GM23338 (cell line): ENCODE data around the gene FBXL17.

Experiments used
- CREB1 ChIP-seq: fragments of 250-450 bp; sonication (Bioruptor Pico); IDR thresholded peaks from 2 replicates; pipeline ENCODE4 v1.5.0; 2020; ENCODE audit warnings: low read depth, mild to moderate bottlenecking, moderate library complexity
- EZH2 ChIP-seq: fragments of 200-600 bp; sonication (generic); IDR thresholded peaks from one replicate; pipeline ENCODE4 v1.8.0; 2017; ENCODE audit warnings: antibody characterized with exemption, mild to moderate bottlenecking, low read depth; ENCODE audit not compliant: unreplicated experiment
- EZH2phosphoT487 ChIP-seq: fragments of 200-600 bp; sonication (generic); IDR thresholded peaks from one replicate; pipeline ENCODE4 v1.8.1; 2018; ENCODE audit warnings: antibody characterized with exemption; ENCODE audit not compliant: unreplicated experiment
- JUNB ChIP-seq: IDR thresholded peaks from one replicate; pipeline ENCODE4 v1.6.1; 2016; ENCODE audit warnings: antibody characterized with exemption; ENCODE audit not compliant: unreplicated experiment
- NANOG ChIP-seq: IDR thresholded peaks from 2 replicates; pipeline ENCODE4 v1.6.1; 2016; ENCODE audit warnings: antibody characterized with exemption, borderline replicate concordance
- POLR2AphosphoS5 ChIP-seq: IDR thresholded peaks from 2 replicates; pipeline ENCODE4 v1.6.1; 2016; ENCODE audit warnings: antibody characterized with exemption, low read depth
- STAT1 ChIP-seq: IDR thresholded peaks from one replicate; pipeline ENCODE4 v1.6.1; 2016; ENCODE audit warnings: antibody characterized with exemption; ENCODE audit not compliant: unreplicated experiment
- ZNF114 ChIP-seq: fragments of 250-450 bp; sonication (Bioruptor Pico); IDR thresholded peaks from 2 replicates; pipeline ENCODE4 v1.5.0; 2020; ENCODE audit warnings: mild to moderate bottlenecking, moderate library complexity
- ZNF331 ChIP-seq: fragments of 250-450 bp; sonication (Bioruptor Pico); IDR thresholded peaks from 2 replicates; pipeline ENCODE4 v1.5.0; 2020; ENCODE audit warnings: low read depth, mild to moderate bottlenecking, moderate library complexity
- TF ChIP-seq, protein P1 (sequence below), 2 experiments: fragments of 200-600 bp in 1 of 2; sonication (generic) in 1 of 2; conservative IDR thresholded peaks; 2 replicates each; pipeline versions ENCODE4 v1.5.1 to v1.6.1; 2016 to 2017; ENCODE audit warnings: antibody characterized with exemption in 2 of 2, low read depth in 2 of 2, mild to moderate bottlenecking in 2 of 2, moderate library complexity in 1 of 2
- TF ChIP-seq, protein P2 (sequence below): IDR thresholded peaks from one replicate; pipeline ENCODE4 v1.6.1; 2018; ENCODE audit warnings: antibody characterized with exemption; ENCODE audit not compliant: unreplicated experiment
- TF ChIP-seq, protein P3 (sequence below): fragments of 250-450 bp; sonication (Bioruptor Pico); IDR thresholded peaks from 2 replicates; pipeline ENCODE4 v1.5.0; 2020; ENCODE audit warnings: mild to moderate bottlenecking, moderate library complexity
- TF ChIP-seq, protein P4 (sequence below): IDR thresholded peaks from 2 replicates; pipeline ENCODE4 v1.6.1; 2016; ENCODE audit warnings: antibody characterized with exemption

DNA sequence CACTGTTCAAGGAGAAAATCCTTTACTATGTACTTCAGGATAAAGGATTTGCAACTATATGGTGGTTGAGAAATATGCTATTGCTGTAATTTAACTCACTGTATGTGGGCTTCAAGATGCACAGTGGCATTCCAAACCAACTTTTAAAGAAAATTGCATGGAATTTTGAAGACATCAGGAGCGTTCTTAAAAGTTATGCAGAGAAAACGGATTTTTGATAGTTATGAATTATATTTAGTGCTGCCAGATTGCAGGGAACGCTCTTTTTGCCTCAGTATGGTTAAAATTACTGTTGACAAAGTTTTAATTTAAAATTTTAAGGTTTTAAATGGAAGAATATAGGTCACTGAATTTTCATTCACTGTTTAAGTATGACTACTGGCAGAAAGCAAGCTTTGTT lies 375.1 kb downstream of the FBXL17 start:
- TF ChIP-seq, protein P1, sequence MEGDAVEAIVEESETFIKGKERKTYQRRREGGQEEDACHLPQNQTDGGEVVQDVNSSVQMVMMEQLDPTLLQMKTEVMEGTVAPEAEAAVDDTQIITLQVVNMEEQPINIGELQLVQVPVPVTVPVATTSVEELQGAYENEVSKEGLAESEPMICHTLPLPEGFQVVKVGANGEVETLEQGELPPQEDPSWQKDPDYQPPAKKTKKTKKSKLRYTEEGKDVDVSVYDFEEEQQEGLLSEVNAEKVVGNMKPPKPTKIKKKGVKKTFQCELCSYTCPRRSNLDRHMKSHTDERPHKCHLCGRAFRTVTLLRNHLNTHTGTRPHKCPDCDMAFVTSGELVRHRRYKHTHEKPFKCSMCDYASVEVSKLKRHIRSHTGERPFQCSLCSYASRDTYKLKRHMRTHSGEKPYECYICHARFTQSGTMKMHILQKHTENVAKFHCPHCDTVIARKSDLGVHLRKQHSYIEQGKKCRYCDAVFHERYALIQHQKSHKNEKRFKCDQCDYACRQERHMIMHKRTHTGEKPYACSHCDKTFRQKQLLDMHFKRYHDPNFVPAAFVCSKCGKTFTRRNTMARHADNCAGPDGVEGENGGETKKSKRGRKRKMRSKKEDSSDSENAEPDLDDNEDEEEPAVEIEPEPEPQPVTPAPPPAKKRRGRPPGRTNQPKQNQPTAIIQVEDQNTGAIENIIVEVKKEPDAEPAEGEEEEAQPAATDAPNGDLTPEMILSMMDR (conservative IDR thresholded peaks at IDR 0.05; ENCODE audit: low read depth in 2 of 2) = no peak
- TF ChIP-seq EZH2 = no peak
- no peak for TF ChIP-seq CREB1 (CRISPR knock-in tag)
- TF ChIP-seq EZH2phosphoT487 = no peak
- TF ChIP-seq, protein P2, sequence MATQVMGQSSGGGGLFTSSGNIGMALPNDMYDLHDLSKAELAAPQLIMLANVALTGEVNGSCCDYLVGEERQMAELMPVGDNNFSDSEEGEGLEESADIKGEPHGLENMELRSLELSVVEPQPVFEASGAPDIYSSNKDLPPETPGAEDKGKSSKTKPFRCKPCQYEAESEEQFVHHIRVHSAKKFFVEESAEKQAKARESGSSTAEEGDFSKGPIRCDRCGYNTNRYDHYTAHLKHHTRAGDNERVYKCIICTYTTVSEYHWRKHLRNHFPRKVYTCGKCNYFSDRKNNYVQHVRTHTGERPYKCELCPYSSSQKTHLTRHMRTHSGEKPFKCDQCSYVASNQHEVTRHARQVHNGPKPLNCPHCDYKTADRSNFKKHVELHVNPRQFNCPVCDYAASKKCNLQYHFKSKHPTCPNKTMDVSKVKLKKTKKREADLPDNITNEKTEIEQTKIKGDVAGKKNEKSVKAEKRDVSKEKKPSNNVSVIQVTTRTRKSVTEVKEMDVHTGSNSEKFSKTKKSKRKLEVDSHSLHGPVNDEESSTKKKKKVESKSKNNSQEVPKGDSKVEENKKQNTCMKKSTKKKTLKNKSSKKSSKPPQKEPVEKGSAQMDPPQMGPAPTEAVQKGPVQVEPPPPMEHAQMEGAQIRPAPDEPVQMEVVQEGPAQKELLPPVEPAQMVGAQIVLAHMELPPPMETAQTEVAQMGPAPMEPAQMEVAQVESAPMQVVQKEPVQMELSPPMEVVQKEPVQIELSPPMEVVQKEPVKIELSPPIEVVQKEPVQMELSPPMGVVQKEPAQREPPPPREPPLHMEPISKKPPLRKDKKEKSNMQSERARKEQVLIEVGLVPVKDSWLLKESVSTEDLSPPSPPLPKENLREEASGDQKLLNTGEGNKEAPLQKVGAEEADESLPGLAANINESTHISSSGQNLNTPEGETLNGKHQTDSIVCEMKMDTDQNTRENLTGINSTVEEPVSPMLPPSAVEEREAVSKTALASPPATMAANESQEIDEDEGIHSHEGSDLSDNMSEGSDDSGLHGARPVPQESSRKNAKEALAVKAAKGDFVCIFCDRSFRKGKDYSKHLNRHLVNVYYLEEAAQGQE = no peak
- no peak for TF ChIP-seq POLR2AphosphoS5
- TF ChIP-seq NANOG = no peak
- no peak for TF ChIP-seq JUNB
- no peak for TF ChIP-seq ZNF331 (CRISPR knock-in tag)
- TF ChIP-seq, protein P3, sequence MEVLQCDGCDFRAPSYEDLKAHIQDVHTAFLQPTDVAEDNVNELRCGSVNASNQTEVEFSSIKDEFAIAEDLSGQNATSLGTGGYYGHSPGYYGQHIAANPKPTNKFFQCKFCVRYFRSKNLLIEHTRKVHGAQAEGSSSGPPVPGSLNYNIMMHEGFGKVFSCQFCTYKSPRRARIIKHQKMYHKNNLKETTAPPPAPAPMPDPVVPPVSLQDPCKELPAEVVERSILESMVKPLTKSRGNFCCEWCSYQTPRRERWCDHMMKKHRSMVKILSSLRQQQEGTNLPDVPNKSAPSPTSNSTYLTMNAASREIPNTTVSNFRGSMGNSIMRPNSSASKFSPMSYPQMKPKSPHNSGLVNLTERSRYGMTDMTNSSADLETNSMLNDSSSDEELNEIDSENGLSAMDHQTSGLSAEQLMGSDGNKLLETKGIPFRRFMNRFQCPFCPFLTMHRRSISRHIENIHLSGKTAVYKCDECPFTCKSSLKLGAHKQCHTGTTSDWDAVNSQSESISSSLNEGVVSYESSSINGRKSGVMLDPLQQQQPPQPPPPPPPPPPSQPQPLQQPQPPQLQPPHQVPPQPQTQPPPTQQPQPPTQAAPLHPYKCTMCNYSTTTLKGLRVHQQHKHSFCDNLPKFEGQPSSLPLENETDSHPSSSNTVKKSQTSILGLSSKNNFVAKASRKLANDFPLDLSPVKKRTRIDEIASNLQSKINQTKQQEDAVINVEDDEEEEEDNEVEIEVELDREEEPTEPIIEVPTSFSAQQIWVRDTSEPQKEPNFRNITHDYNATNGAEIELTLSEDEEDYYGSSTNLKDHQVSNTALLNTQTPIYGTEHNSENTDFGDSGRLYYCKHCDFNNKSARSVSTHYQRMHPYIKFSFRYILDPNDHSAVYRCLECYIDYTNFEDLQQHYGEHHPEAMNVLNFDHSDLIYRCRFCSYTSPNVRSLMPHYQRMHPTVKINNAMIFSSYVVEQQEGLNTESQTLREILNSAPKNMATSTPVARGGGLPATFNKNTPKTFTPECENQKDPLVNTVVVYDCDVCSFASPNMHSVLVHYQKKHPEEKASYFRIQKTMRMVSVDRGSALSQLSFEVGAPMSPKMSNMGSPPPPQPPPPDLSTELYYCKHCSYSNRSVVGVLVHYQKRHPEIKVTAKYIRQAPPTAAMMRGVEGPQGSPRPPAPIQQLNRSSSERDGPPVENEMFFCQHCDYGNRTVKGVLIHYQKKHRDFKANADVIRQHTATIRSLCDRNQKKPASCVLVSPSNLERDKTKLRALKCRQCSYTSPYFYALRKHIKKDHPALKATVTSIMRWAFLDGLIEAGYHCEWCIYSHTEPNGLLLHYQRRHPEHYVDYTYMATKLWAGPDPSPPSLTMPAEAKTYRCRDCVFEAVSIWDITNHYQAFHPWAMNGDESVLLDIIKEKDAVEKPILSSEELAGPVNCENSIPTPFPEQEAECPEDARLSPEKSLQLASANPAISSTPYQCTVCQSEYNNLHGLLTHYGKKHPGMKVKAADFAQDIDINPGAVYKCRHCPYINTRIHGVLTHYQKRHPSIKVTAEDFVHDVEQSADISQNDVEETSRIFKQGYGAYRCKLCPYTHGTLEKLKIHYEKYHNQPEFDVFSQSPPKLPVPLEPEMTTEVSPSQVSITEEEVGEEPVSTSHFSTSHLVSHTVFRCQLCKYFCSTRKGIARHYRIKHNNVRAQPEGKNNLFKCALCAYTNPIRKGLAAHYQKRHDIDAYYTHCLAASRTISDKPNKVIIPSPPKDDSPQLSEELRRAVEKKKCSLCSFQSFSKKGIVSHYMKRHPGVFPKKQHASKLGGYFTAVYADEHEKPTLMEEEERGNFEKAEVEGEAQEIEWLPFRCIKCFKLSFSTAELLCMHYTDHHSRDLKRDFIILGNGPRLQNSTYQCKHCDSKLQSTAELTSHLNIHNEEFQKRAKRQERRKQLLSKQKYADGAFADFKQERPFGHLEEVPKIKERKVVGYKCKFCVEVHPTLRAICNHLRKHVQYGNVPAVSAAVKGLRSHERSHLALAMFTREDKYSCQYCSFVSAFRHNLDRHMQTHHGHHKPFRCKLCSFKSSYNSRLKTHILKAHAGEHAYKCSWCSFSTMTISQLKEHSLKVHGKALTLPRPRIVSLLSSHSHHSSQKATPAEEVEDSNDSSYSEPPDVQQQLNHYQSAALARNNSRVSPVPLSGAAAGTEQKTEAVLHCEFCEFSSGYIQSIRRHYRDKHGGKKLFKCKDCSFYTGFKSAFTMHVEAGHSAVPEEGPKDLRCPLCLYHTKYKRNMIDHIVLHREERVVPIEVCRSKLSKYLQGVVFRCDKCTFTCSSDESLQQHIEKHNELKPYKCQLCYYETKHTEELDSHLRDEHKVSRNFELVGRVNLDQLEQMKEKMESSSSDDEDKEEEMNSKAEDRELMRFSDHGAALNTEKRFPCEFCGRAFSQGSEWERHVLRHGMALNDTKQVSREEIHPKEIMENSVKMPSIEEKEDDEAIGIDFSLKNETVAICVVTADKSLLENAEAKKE (CRISPR knock-in tag) = no peak
- TF ChIP-seq, protein P4, sequence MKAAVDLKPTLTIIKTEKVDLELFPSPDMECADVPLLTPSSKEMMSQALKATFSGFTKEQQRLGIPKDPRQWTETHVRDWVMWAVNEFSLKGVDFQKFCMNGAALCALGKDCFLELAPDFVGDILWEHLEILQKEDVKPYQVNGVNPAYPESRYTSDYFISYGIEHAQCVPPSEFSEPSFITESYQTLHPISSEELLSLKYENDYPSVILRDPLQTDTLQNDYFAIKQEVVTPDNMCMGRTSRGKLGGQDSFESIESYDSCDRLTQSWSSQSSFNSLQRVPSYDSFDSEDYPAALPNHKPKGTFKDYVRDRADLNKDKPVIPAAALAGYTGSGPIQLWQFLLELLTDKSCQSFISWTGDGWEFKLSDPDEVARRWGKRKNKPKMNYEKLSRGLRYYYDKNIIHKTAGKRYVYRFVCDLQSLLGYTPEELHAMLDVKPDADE = no peak
- no peak for TF ChIP-seq ZNF114 (CRISPR knock-in tag)
- no peak for TF ChIP-seq STAT1
